C4-2B (cell line): Measurements from ENCODE around the gene PKMYT1.

Experiments used
- H3K27ac ChIP-seq: fragments of 450-650 bp; 2 replicates; pipeline ENCODE4 v1.5.1; 2017
- CTCF ChIP-seq: fragments of 450-650 bp; conservative IDR thresholded peaks from 2 replicates; pipeline ENCODE4 v1.5.1; 2017; ENCODE audit warnings: mild to moderate bottlenecking
- ZFX ChIP-seq: fragments of 450-650 bp; IDR thresholded peaks from 2 replicates; pipeline ENCODE4 v1.6.1; 2017

Gene PKMYT1

GRCh38 chr16:2971134-2971984, 8.9 kb downstream of the PKMYT1 start:
- peak overlapping the region; percentile 92 for H3K27ac ChIP-seq
- TF ChIP-seq CTCF (no peak), ZFX (no peak)

GRCh38 chr16:2970563-2970962, 9.7 kb downstream of the PKMYT1 start:
- TF ChIP-seq CTCF, result no peak
- TF ChIP-seq ZFX, result no peak
- peak overlapping the region; percentile 92 for H3K27ac ChIP-seq

- no peak; the same call in 1 of the 2 replicates for TF ChIP-seq CTCF
- TF ChIP-seq ZFX, result peak; percentile 37; the same call in 1 of the 2 replicates
- peak overlapping the region; percentile 92 for H3K27ac ChIP-seq
Observed at GRCh38 chr16:2969545-2970521, 10.4 kb downstream of the PKMYT1 start.

GRCh38 chr16:2968738-2969544, 11.3 kb downstream of the PKMYT1 start, which contains the start of gene PAQR4:
TSS of gene PAQR4 (plus strand) at chr16:2969348. CDS start at chr16:2969675, 327 bp downstream.
- TF ChIP-seq CTCF (no peak), ZFX (0 out of 2 replicates have a peak, but pooled peaks have one; percentile 21)
- peak within 1 kb of the TSS; percentile 92 for H3K27ac ChIP-seq

GRCh38 chr16:2968368-2968737, 11.9 kb downstream of the PKMYT1 start:
- H3K27ac ChIP-seq, result peak overlapping the region; percentile 92
- TF ChIP-seq ZFX (no peak), CTCF (no peak)

- TF ChIP-seq ZFX, result no peak
- no peak for TF ChIP-seq CTCF
- H3K27ac ChIP-seq, result peak overlapping the region; percentile 92
Observed at GRCh38 chr16:2967721-2968161, 12.5 kb downstream of the PKMYT1 start.
